ENCODE data around the gene SCGB1C1. TPM values are rescaled to one million over a fixed set of nuclear protein-coding genes. Genes with fewer than 3 reads are reported as not detected.

The SCGB1C1 gene
- total RNA-seq, 1 experiment from 2014 or later: not detected

- TF ChIP-seq EZH2 (IDR thresholded peaks at IDR 0.05) (no peak), RAD21 (IDR thresholded peaks at IDR 0.05; ENCODE audit: low read depth) (no peak), JUND (IDR thresholded peaks at IDR 0.05) (no peak)
- TF ChIP-seq, protein P1, sequence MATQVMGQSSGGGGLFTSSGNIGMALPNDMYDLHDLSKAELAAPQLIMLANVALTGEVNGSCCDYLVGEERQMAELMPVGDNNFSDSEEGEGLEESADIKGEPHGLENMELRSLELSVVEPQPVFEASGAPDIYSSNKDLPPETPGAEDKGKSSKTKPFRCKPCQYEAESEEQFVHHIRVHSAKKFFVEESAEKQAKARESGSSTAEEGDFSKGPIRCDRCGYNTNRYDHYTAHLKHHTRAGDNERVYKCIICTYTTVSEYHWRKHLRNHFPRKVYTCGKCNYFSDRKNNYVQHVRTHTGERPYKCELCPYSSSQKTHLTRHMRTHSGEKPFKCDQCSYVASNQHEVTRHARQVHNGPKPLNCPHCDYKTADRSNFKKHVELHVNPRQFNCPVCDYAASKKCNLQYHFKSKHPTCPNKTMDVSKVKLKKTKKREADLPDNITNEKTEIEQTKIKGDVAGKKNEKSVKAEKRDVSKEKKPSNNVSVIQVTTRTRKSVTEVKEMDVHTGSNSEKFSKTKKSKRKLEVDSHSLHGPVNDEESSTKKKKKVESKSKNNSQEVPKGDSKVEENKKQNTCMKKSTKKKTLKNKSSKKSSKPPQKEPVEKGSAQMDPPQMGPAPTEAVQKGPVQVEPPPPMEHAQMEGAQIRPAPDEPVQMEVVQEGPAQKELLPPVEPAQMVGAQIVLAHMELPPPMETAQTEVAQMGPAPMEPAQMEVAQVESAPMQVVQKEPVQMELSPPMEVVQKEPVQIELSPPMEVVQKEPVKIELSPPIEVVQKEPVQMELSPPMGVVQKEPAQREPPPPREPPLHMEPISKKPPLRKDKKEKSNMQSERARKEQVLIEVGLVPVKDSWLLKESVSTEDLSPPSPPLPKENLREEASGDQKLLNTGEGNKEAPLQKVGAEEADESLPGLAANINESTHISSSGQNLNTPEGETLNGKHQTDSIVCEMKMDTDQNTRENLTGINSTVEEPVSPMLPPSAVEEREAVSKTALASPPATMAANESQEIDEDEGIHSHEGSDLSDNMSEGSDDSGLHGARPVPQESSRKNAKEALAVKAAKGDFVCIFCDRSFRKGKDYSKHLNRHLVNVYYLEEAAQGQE (IDR thresholded peaks at IDR 0.05; ENCODE audit: low read depth): no peak
These were observed 23.4 kb downstream of the SCGB1C1 start (continued) for GRCh38 chr11:216081-216974.

DNA sequence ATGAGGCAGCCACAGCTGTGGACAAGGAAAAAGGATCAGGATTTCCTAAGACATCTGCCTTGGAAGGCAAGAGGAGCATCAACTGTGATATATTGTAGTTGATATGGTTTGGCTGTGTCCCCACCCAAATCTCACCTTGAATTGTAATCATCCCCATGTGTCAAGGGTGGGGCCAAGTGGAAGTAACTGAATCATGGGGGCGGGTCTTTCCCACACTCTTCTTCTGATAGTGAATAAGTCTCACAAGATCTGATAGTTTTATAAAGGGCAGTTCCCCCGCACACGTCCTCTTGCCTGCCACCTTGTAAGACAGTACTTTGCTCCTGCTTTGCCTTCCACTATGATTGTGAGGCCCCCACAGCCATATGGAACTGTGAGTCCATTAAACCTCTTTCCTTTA lies 24.8 kb downstream of the SCGB1C1 start:
- no peaks in the 10 kb centered on the region for H3K79me2 ChIP-seq (ENCODE audit: insufficient read depth, low read length)
- H3K27ac ChIP-seq (ENCODE audit: low read depth, low read length): no peak overlapping the region
- H3K9ac ChIP-seq (ENCODE audit: low read length): no peak overlapping the region
- no peaks in the 10 kb centered on the region for H3K27me3 ChIP-seq (ENCODE audit: insufficient read depth, low read length)
- no peak overlapping the region for H2AFZ ChIP-seq (ENCODE audit: low read depth, low read length, poor library complexity, severe bottlenecking)
- H3K9me2 ChIP-seq (ENCODE audit: insufficient read depth): no peaks in the 10 kb centered on the region
- peaks cover 13 to 14% of the 10 kb centered on the region in 2 experiments; a peak in 3 of 4 replicates for H3K36me3 ChIP-seq (ENCODE audit: control insufficient read depth in 1 of 2, insufficient read depth in 2 of 2, low read length in 2 of 2)
- no peak overlapping the region for H3K4me3 ChIP-seq (replicated peaks in 1 of 2; ENCODE audit: low read depth in 1 of 2, low read length in 2 of 2)
- ChIA-PET CTCF (no interaction called here), POLR2A (no interaction called here), RAD21 (ENCODE audit: low non-redundant PET in 1 of 2, low total read pairs in 2 of 2, uncharacterized antibody in 2 of 2, unreplicated experiment in 2 of 2) (no interaction called here)
- DNase-seq (ENCODE audit: low read depth, low spot score): no peak
- no peak for ATAC-seq
- H4K20me1 ChIP-seq (ENCODE audit: insufficient read depth): no peaks in the 10 kb centered on the region
- BruUV-seq (replicated peaks): no TSS peak
- no peaks in the 10 kb centered on the region for H3K9me3 ChIP-seq (ENCODE audit: control insufficient read depth in 1 of 2, insufficient read depth in 1 of 2, low read depth in 1 of 2, low read length in 2 of 2)
- intact Hi-C loops (cut with micrococcal nuclease): no loop called here
- TF ChIP-seq RAD21 (IDR thresholded peaks at IDR 0.05; ENCODE audit: low read depth): no peak
- no peak overlapping the region for H3K4me2 ChIP-seq (ENCODE audit: low read length)
- H3K4me1 ChIP-seq (ENCODE audit: control insufficient read depth in 1 of 2, insufficient read depth in 2 of 2, low read length in 2 of 2): peaks cover 0 to 8% of the 10 kb centered on the region in 2 experiments; a peak in 2 of 4 replicates
